ENCODE results near the gene KRTAP4-9.
"Not testable (repeated sequence)": the region's sequence is repeated elsewhere in the genome, so short reads cannot be mapped to it uniquely, and the experiment has no call there.

KRTAP4-9 gene

GRCh38 chr17:41118721-41119120 is 13.5 kb downstream of the KRTAP4-9 start:
- Histone ChIP-seq H3K4me3 (no peak overlapping the region), H3K27ac (no peak overlapping the region)
- TF ChIP-seq CTCF (IDR thresholded peaks at IDR 0.05), result no peak
- no peak for DNase-seq (ENCODE audit: low spot score)

- H3K27ac ChIP-seq; H3K4me3 ChIP-seq; DNase-seq (ENCODE audit: low spot score): not testable (repeated sequence)
These were observed 14.8 kb downstream of the KRTAP4-9 start for GRCh38 chr17:41119696-41120690.

GRCh38 chr17:41121742-41122141 is 16.6 kb downstream of the KRTAP4-9 start:
- Histone ChIP-seq H3K27ac (no peak overlapping the region), H3K4me3 (no peak overlapping the region)
- no peak for TF ChIP-seq CTCF (IDR thresholded peaks at IDR 0.05)
- no peak for DNase-seq (ENCODE audit: low spot score)

DNA sequence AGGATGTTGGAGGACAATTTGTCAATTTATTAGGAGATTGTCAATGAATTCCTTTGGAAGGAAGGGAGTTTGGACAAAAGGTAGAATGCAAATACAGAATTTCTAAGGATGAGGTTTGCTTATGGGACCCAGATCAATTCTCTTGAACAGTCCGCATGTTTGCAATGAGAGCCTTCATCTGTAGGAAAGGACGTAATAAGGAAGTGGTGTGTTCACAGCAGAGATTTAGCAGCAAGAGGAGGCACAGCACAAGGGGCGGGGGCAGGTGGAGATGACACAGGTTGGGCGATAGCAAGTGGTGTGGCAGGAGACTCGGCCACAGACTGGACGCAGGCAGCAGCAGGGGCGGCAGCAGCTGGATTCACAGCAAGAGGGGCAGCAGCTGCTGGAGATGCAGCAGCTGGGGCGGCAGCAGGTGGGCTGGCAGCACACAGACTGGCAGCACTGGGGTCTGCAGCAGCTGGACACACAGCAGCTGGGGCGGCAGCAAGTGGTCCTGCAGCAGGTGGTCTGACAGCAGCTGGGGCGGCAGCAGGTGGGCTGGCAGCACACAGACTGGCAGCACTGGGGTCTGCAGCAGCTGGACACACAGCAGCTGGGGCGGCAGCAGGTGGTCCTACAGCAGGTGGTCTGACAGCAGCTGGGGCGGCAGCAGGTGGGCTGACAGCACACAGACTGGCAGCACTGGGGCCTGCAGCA is 18.3 kb downstream of the KRTAP4-9 start:
- H3K27ac ChIP-seq; DNase-seq (ENCODE audit: low spot score); H3K4me3 ChIP-seq: not testable (repeated sequence)

GRCh38 chr17:41123991-41124371 is 18.8 kb downstream of the KRTAP4-9 start, which contains the start of gene KRTAP4-12:
Gene KRTAP4-12, minus strand, starts transcription at chr17:41124182. Its CDS starts 60 bp downstream, at chr17:41124122.
- not testable (repeated sequence) for H3K27ac ChIP-seq; H3K4me3 ChIP-seq; DNase-seq (ENCODE audit: low spot score)

DNA sequence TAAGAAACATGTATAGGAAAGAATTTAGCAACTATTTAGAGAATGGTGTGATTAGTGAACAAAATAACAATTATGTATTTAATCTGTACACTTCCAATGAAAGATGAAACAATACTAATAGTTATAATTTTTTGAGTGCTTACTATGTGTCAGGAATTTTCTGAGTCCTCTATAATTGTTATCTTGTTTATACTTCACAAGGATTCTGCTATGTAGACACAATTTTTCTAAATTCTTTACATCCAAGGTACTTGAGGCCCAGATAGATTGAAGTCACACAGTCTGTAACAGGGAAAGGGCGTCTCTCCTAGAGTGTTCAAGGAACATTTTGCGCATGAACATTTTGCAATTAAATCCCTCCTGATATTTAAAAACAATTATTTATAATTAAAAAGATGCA is 19.9 kb downstream of the KRTAP4-9 start:
- no peak overlapping the region for H3K27ac ChIP-seq
- no peak for DNase-seq (ENCODE audit: low spot score)
- H3K4me3 ChIP-seq, result no peak overlapping the region
- TF ChIP-seq CTCF (IDR thresholded peaks at IDR 0.05), result no peak

- DNase-seq (ENCODE audit: low spot score), result no peak
- no peak overlapping the region for H3K4me3 ChIP-seq
- TF ChIP-seq CTCF (IDR thresholded peaks at IDR 0.05), result no peak
- H3K27ac ChIP-seq, result no peak overlapping the region
These were observed 21.2 kb downstream of the KRTAP4-9 start for GRCh38 chr17:41126412-41126811.

- no peak overlapping the region for H3K27ac ChIP-seq
- H3K4me3 ChIP-seq, result no peak overlapping the region
- no peak for DNase-seq (ENCODE audit: low spot score)
- TF ChIP-seq CTCF (IDR thresholded peaks at IDR 0.05), result no peak
These were observed 22.2 kb downstream of the KRTAP4-9 start for GRCh38 chr17:41127371-41127770.

Data from coronary artery (tissue), 2 donors.